NCI-H187 treated with DMSO at 0.1 percent for 48 hours (cell line): ENCODE measurements around the gene AMH.
"Not testable (repeated sequence)": the region's sequence is repeated elsewhere in the genome, so short reads cannot be mapped to it uniquely, and the experiment has no call there.

Experiments
- DNase-seq: peaks from one replicate; lab custom pipeline; 2025; lab: John Stamatoyannopoulos, UW

AMH gene

GRCh38 chr19:2270423-2271233 lies 21.5 kb downstream of the AMH start:
- no peak for DNase-seq

GRCh38 chr19:2271234-2272103 lies 22.3 kb downstream of the AMH start:
- no peak for DNase-seq

- DNase-seq = peak; percentile 12
Measured at GRCh38 chr19:2273356-2274184, 24.4 kb downstream of the AMH start.

DNA sequence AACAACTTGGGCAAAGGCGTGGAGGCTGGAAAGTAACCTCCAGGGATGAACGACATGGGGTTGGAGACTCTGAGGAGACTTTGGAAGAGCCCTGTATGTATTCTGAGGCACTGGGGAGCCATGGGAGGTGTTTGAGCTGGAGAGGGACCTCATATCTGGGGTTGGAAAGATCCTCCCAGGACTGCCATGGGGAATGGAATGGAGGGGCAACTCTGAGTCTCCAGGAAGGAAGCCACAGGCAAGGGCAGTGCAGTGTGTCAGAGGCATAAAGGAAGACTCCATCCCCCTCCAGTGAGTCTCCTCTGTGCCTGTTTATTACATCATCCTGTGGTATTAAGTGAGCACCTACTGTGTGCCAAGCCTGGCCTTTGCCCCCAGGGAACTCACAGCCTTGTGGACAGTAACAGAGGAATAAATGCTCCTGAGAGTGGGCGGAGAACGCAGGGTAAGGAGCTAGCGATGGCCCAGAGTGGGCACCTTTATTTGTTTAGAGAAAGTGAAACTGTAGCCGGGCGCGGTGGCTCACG lies 25.1 kb downstream of the AMH start:
- DNase-seq = no peak

GRCh38 chr19:2274931-2275535 lies 25.9 kb downstream of the AMH start:
- peak; percentile 13 for DNase-seq

DNA sequence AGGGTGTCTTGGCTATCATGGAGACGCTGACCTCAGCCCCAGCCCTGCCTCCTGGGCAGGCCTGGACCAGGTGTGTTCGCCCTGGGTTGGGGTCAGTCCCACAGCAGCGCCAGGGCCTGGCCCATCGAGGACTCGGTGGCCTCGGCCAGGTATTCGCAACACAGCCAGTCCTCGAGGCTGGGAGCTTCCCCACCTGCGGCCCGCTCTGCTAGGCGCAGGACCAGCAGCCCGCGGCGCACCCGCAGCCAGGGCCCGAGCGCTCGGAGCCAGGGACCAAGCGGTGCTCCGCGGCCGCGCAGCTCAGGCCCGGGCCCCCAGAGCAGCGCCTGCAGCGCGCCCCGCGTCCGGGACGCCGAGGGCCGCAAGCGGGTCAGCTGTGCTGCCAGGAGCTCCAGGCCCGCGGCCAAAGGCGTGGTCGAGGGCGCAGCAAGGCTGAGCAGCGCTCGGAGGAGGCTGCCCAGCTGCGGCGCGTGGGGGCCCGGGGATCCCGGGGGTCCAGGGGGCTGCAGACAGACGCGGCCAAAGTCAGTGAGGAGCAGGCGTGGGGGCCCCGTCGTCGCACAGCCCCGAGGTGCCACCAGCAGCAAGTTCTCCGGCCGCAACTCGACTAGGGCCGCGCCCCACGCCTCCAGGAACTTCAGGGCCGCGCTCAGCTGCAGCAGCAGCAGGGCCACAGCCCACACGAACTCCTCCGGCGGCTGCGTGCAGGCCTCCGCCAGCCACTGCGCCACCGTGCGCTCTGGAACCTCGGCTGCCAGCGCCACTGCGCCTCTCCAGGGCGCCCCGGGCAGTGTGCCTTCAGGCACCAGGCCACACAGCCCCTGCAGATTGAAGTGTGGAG lies 26.7 kb downstream of the AMH start:
- no peak for DNase-seq

DNA sequence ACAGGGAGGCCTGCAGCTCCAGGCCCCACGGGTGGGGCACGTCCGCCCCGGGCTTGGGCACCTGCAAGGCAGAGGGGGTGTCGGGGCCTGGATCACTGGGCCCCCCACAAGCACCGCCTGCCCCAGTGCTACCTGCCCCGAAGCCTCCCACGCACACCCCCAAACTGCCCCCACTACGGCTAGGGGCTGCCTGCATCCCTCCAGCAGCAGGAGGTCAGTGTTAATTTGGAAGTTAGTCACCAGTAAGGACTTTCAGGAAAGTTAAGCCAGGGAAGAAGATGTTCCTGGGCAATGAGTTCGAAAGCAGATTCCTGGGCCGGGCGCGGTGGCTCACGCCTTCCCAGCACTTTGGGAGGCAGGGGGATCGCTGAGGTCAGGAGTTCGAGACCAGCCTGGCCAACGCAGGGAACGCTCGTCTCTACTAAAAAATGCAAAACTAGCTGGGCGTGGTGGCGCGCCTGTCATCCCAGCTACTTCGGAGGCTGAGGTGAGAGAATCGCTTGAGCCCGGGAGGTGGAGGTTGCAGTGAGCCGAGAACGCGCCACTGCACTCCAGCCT lies 27.4 kb downstream of the AMH start:
- no peak for DNase-seq

GRCh38 chr19:2277138-2277537 lies 28.0 kb downstream of the AMH start:
- DNase-seq = no peak

DNA sequence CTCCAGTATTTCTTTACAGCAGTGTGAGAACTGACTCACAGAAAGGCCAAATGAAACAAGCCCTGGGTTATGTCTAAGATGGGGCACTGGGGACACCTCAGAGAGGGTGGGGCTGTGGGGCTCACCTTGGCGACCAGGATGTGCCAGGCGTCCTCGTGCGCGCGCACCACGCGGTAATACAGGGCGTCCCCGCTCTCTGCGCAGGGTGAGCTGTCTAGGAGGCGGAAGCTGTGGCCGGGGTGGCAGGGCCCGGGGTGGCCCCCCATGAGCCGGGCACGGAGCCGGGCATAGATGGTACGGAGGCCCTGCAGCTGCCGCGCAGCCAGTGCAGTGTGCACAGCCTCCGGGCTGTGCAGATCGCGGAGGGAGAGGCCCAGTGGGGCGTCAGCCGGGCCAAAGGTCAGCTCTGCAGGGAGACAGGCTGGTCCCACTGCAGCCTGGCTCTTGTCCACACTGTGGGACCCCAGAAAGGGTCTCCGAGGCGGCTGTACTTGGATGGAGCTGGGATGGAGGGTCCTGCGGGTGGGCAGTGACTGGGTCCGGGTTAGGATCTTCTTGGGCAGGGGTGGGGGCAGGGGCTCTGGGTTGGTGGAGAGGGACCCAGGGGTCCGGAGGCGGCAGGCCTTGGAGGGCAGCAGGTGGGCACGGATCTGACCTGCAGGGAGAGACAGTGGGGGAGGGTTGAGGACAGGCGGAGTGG lies 29.5 kb downstream of the AMH start:
- DNase-seq = no peak

GRCh38 chr19:2280633-2281264 lies 31.6 kb downstream of the AMH start:
- no peak for DNase-seq

- not testable (repeated sequence) for DNase-seq
Measured at GRCh38 chr19:2281265-2282061, 32.3 kb downstream of the AMH start.

GRCh38 chr19:2282062-2282861 lies 33.1 kb downstream of the AMH start, which contains the start of gene PEAK3:
Gene PEAK3, minus strand, starts transcription at chr19:2282175. Its CDS starts 1,244 bp downstream, at chr19:2280931.
- DNase-seq = no peak

DNA sequence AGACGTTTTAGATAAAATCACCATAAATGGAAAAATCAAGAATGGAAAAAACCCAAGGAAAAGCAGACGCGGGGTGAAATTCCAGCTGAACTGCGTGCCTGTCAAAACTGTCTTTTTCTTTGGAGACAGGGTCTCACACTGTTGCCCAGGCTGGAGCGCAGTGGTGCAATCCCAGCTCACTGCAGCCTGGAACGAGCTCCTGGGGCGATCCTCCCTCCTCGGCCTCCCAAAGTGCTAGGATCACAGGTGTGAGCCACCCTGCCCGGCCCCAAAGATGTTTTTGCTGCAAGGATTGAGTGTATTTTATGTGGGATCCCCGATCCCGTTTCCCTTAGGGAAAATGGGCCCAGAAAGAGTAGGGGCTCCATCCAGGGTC lies 33.7 kb downstream of the AMH start:
- DNase-seq = no peak

DNA sequence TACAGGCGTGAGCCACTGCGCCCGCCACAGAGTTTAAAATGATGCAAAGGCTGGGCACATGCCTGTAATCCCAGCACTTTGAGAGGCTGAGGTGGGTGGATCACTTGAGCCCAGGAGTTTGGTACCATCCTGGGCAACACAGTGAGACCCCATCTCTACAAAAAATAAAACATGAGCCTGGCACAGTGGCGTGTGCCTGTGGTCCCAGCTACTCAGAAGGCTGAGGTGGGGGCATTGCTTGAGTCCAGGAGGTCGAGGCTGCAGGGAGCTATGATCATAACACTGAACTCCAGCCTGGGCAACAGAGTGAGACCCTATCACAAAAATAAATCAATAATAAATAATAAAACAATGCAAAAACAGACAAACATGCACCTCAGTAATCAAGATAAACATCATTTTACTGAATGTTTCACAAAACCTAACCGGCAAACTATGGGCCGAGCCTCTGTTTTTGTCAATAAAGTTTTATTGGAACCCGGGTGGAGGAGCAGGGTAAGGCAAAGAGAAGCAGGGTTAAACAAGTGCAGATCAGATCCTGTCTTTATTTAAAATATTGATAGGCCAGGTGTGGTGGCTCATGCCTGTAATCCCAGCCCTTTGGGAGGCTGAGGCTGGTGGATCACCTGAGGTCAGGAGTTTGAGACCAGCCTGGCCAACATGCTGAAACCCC lies 34.8 kb downstream of the AMH start:
- no peak for DNase-seq

DNA sequence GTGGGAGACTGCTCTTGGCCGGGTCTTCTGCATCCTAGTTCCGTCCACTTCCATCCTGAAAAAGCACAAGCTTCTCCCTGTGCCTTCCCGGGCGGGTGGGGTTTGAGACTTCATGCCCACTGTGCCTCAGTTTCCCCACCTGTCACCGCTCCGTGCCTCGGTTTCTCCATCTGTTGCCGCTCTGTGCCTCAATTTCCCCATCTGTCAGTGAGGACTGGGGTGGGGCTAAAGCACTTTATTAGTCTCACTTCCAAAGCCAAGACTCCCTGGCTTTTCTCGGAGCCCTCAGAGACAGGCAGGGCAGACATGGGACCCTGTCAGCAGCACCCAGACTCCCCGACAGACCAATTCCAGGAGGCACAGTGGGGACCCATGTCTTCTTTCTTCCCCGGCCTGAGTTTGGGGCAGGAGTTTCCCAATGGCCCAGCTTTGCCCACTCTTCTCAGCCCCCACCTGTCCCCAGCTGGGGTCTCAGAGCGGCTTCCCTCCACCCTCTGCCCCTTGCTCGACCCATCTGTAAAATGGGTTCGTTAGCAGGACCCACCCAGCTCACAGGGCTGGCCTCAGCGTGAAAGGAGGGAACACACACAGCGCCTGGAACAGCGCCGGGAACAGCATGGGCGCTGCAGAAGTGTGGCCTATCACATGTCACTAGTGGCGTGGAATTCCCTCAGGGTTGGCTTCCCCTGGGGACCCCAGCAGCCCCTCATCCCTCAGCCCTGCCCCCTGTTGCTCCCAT lies 37.4 kb downstream of the AMH start:
- DNase-seq = no peak
